Neutrophil (primary cell): ENCODE data around the gene CCDC121.

Experiments used
- H3K27ac ChIP-seq: fragments of 200-600 bp; sonication (generic); 2 replicates; pipeline ENCODE4 v1.5.1; 2016; ENCODE audit warnings: mild to moderate bottlenecking, moderate library complexity
- H3K27me3 ChIP-seq: fragments of 200-600 bp; sonication (generic); 2 replicates; pipeline ENCODE4 v1.6.0; 2016; ENCODE audit warnings: mild to moderate bottlenecking
- H3K36me3 ChIP-seq: fragments of 200-600 bp; sonication (generic); 2 replicates; pipeline ENCODE4 v1.5.1; 2017
- H3K4me1 ChIP-seq, 2 experiments: fragments of 200-600 bp in 1 of 2; sonication (generic) in 1 of 2; 1 replicate in 1 of 2; 2 replicates in 1 of 2; pipeline versions ENCODE4 v1.5.1 to v1.6.1; 2013 to 2016; ENCODE audit warnings: low read depth in 1 of 2, low read length in 1 of 2, mild to moderate bottlenecking in 1 of 2, moderate library complexity in 1 of 2; ENCODE audit not compliant: control insufficient read depth in 1 of 2, insufficient read depth in 1 of 2
- H3K4me3 ChIP-seq, 2 experiments: fragments of 200-600 bp in 1 of 2; sonication (generic) in 1 of 2; 1 replicate in 1 of 2; 2 replicates in 1 of 2; pipeline ENCODE4 v1.5.1; 2013 to 2016; ENCODE audit warnings: low read depth in 1 of 2, low read length in 1 of 2, mild to moderate bottlenecking in 1 of 2, moderate library complexity in 1 of 2
- H3K9me3 ChIP-seq: fragments of 200-600 bp; sonication (generic); 2 replicates; pipeline ENCODE4 v1.5.1; 2016
- TF ChIP-seq, protein P1 (sequence below): fragments of 200-600 bp; sonication (generic); IDR thresholded peaks from 2 replicates; pipeline ENCODE4 v1.5.1; 2016; ENCODE audit warnings: antibody characterized with exemption

The CCDC121 gene

DNA sequence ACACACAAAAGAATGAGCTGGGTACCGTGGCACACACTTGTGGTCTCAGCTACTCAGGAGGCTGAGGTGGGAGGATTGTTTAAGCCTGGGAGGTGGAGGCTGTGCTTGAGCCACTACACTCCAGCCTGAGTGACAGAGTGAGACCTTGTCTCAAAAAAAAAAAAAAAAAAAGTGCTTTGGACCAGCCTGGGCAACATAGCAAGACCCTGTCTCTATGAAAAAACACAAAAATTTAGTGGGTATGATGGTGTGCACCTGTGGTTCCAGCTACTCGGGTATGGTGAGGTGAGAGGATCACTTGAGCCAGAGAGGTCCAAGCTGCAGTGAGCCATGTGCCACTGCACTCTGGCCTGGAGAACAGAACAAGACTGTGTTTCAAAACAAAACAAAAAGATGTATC, 35.6 kb downstream of the CCDC121 start:
- H3K36me3 ChIP-seq: peaks cover 4% of the 10 kb centered on the region
- no peak overlapping the region for H3K27ac ChIP-seq
- H3K27me3 ChIP-seq: no peaks in the 10 kb centered on the region
- TF ChIP-seq, protein P1, sequence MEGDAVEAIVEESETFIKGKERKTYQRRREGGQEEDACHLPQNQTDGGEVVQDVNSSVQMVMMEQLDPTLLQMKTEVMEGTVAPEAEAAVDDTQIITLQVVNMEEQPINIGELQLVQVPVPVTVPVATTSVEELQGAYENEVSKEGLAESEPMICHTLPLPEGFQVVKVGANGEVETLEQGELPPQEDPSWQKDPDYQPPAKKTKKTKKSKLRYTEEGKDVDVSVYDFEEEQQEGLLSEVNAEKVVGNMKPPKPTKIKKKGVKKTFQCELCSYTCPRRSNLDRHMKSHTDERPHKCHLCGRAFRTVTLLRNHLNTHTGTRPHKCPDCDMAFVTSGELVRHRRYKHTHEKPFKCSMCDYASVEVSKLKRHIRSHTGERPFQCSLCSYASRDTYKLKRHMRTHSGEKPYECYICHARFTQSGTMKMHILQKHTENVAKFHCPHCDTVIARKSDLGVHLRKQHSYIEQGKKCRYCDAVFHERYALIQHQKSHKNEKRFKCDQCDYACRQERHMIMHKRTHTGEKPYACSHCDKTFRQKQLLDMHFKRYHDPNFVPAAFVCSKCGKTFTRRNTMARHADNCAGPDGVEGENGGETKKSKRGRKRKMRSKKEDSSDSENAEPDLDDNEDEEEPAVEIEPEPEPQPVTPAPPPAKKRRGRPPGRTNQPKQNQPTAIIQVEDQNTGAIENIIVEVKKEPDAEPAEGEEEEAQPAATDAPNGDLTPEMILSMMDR: no peak
- H3K4me3 ChIP-seq: no peak overlapping the region
- peaks cover 11% of the 10 kb centered on the region for H3K9me3 ChIP-seq
- H3K4me1 ChIP-seq: peaks cover 0 to 8% of the 10 kb centered on the region in 2 experiments

DNA sequence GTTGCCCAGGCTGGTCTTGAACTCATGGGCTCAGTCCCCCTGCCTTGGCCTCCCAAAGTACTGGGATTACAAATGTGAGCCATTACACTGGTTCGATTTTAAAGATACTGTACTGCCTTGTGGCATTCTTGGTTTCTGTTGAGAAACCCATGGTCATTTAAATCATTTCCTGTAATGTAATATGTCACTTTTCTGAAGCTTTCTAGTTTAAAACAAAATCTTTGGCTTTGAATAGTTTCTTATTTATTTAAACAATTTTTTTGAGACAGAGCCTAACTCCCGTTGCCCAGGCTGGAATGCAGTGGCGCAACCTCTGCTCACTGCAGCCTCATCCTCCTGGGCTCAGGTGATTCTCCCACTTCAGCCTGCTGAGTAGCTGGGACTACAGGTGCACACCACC, 37.1 kb downstream of the CCDC121 start:
- no peak overlapping the region for H3K4me3 ChIP-seq
- H3K9me3 ChIP-seq: peaks cover 11% of the 10 kb centered on the region
- H3K4me1 ChIP-seq: peaks cover 0 to 8% of the 10 kb centered on the region in 2 experiments
- H3K36me3 ChIP-seq: no peaks in the 10 kb centered on the region
- TF ChIP-seq, protein P1: no peak
- H3K27ac ChIP-seq: no peak overlapping the region
- no peaks in the 10 kb centered on the region for H3K27me3 ChIP-seq

DNA sequence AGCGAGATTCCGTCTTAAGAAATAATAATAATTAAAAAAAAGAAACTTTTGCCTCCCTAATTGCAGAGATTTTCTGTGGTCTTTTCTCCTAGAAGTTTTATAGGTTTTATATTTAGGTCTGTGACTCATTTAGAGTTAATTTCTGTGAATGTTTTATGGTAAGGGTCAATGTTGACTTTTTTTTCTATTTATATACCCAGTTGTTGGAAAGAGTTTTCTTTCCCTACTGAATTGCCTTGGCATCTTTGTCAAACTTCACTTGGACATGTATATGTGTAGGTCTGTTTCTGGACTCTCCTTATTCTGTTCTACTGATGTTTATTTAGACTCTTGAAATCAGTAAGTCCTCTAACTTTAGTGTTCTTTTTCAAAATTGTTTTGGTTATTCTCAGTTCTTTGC, 40.5 kb downstream of the CCDC121 start:
- Histone ChIP-seq H3K4me1 (peaks cover 14 to 24% of the 10 kb centered on the region in 2 experiments), H3K36me3 (no peaks in the 10 kb centered on the region), H3K9me3 (no peaks in the 10 kb centered on the region), H3K27me3 (no peaks in the 10 kb centered on the region), H3K4me3 (no peak overlapping the region), H3K27ac (no peak overlapping the region)
- TF ChIP-seq, protein P1: no peak

GRCh38 chr2:27587025-27587424, 41.8 kb downstream of the CCDC121 start:
- Histone ChIP-seq H3K36me3 (no peaks in the 10 kb centered on the region), H3K9me3 (no peaks in the 10 kb centered on the region), H3K4me1 (peaks cover 17 to 26% of the 10 kb centered on the region in 2 experiments), H3K27me3 (no peaks in the 10 kb centered on the region), H3K27ac (no peak overlapping the region), H3K4me3 (no peak overlapping the region)
- TF ChIP-seq, protein P1: no peak

DNA sequence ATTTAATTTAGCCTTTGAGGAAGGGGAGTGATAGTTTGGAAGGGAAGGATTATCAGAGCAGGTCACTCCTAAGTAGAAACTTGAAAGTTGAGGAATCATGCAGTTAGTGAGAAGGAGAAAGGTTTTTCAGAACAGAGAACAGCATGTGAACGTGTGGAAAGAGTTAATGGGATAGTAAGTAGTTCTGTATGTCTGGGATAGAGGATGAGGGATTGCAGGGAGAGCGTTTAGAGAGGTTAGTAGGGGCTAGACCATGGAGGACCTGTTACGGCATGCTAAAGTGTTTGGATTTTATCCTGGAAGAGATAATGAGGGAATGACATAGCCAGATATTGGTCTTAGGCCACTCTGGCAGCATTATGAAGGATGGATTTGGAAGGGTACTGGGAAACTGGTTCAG, 44.2 kb downstream of the CCDC121 start:
- Histone ChIP-seq H3K9me3 (no peaks in the 10 kb centered on the region), H3K27ac (no peak overlapping the region), H3K4me1 (peaks cover 17 to 18% of the 10 kb centered on the region in 2 experiments), H3K27me3 (peaks cover 2% of the 10 kb centered on the region), H3K4me3 (no peak overlapping the region), H3K36me3 (no peaks in the 10 kb centered on the region)
- TF ChIP-seq, protein P1: no peak
